Transverse colon (tissue), 4 donors: ENCODE results near the gene SLC12A7.

Source experiments
- POLR2AphosphoS5 ChIP-seq, 3 donors: sonication (generic); formaldehyde crosslinking; IDR thresholded peaks; one replicate each; pipeline ENCODE4 v1.6.1; 2016; ENCODE audit warnings: antibody characterized with exemption in 3 of 3
- TF ChIP-seq, protein P1 (sequence below), 5 experiments: fragments of 200-600 bp in 3 of 5; fragments of 450-650 bp in 2 of 5; sonication (generic) in 3 of 5; IDR thresholded peaks; 1 replicate in 2 of 5; 2 replicates in 3 of 5; pipeline ENCODE4 v1.5.1; 2016 to 2017; ENCODE audit warnings: antibody characterized with exemption in 5 of 5, inconsistent platforms in 3 of 5, mild to moderate bottlenecking in 2 of 5, moderate library complexity in 1 of 5

DNA sequence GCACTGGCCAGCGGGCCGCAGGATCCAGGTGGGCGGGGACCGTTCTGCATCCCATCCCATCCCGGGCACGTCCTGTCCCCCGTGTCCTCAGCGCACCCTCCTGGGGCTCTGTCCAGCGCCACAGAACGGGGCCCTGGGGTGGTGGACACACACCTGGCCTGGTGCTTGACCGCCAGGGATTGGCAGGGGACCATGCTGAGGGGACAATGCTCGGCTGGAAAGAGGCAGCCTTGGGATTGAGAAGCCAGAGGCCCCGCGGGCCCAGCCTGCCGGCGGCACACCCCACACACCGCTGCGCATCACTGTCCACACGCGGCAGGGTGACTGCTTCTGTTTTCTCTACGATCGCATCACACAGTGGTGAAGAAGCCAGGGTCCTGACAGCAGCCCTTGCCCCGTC lies 33.0 kb downstream of the SLC12A7 start:
- no peak for TF ChIP-seq POLR2AphosphoS5 (IDR thresholded peaks at IDR 0.05)
- TF ChIP-seq, protein P1, sequence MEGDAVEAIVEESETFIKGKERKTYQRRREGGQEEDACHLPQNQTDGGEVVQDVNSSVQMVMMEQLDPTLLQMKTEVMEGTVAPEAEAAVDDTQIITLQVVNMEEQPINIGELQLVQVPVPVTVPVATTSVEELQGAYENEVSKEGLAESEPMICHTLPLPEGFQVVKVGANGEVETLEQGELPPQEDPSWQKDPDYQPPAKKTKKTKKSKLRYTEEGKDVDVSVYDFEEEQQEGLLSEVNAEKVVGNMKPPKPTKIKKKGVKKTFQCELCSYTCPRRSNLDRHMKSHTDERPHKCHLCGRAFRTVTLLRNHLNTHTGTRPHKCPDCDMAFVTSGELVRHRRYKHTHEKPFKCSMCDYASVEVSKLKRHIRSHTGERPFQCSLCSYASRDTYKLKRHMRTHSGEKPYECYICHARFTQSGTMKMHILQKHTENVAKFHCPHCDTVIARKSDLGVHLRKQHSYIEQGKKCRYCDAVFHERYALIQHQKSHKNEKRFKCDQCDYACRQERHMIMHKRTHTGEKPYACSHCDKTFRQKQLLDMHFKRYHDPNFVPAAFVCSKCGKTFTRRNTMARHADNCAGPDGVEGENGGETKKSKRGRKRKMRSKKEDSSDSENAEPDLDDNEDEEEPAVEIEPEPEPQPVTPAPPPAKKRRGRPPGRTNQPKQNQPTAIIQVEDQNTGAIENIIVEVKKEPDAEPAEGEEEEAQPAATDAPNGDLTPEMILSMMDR (IDR thresholded peaks at IDR 0.05) = no peak
